Adrenal gland (tissue), 12 donors: ENCODE data around the gene SLC39A5. TPM values are rescaled to one million over a fixed set of nuclear protein-coding genes. Genes with fewer than 3 reads are reported as not detected.

Experiments
- DNase-seq, 7 donors: peaks; one replicate each; pipeline ENCODE4 v3.0.0-alpha.2; 2019 to 2020
- H3K27ac ChIP-seq, 5 donors: fragments of 200-600 bp; sonication (generic) in 4 of 5; 1 replicate in 3 of 5; 2 replicates in 2 of 5; pipeline versions ENCODE4 v1.5.1 to v1.8.0; 2016 to 2020; ENCODE audit warnings: mild to moderate bottlenecking in 1 of 5
- H3K27me3 ChIP-seq: fragments of 200-600 bp; 2 replicates; pipeline ENCODE4 v1.8.0; 2021
- H3K36me3 ChIP-seq, 2 donors: fragments of 200-600 bp; replicated peaks in 1 of 2; 1 replicate in 1 of 2; 2 replicates in 1 of 2; pipeline versions ENCODE4 v1.5.1 to v1.8.0; 2018 to 2022
- H3K4me1 ChIP-seq, 2 donors: fragments of 200-600 bp; replicated peaks in 1 of 2; 1 replicate in 1 of 2; 2 replicates in 1 of 2; pipeline versions ENCODE4 v1.5.1 to v1.8.0; 2018 to 2021
- H3K4me3 ChIP-seq, 4 donors: fragments of 200-600 bp; sonication (generic) in 3 of 4; one replicate each; pipeline ENCODE4 v1.5.1; 2016 to 2018
- H3K9me3 ChIP-seq, 3 donors: fragments of 200-600 bp; sonication (generic) in 1 of 3; replicated peaks in 1 of 3; 1 replicate in 2 of 3; 2 replicates in 1 of 3; pipeline versions ENCODE4 v1.5.1 to v1.8.0; 2016 to 2021
- CTCF ChIP-seq, 6 experiments: fragments of 450-650 bp in 4 of 6; fragments of 200-600 bp in 2 of 6; sonication (generic) in 1 of 6; IDR thresholded peaks; 1 replicate in 5 of 6; 2 replicates in 1 of 6; pipeline versions ENCODE4 v1.5.1 to v1.8.0; 2016 to 2021; ENCODE audit warnings: antibody characterized with exemption in 6 of 6, mild to moderate bottlenecking in 2 of 6, moderate library complexity in 1 of 6
- POLR2A ChIP-seq, 2 donors: fragments of 450-650 bp; IDR thresholded peaks; one replicate each; pipeline ENCODE4 v1.6.1; 2017; ENCODE audit warnings: antibody characterized with exemption in 2 of 2, mild to moderate bottlenecking in 2 of 2, moderate library complexity in 1 of 2
- WGBS, 4 donors: extraction: QIAGEN DNeasy Blood & Tissue Kit in 2 of 4; methylation state at CpG; one replicate each; pipeline versions ENCODE4 v1.1.5 to v1.1.7; 2013 to 2017; 5-methylcytosine and 5-hydroxymethylcytosine counted together
- intact Hi-C, 2 donors: fragments of 100-400 bp; cut with DNase I; formaldehyde crosslinking; loops; one replicate each; pipeline versions ENCODE4 v1.14.1 to v1.15.0; 2022 to 2023
- polyA plus RNA-seq, 3 donors: library from polyadenylated mRNA; stranded (reverse); fragments of 200-250 nt in 2 of 3; fragments of 350-450 nt in 1 of 3; fragmentation: Illumina TruSeq in 1 of 3; extraction: RNeasy Lipid Tissue Mini Kit (QIAGEN cat#74804) in 1 of 3; gene quantifications; one replicate each; pipeline ENCODE4 v1.2.3, GENCODE V29; 2013 to 2014
- total RNA-seq, 9 donors: library from RNA; depleted of rRNA in 4 of 9; stranded (reverse); fragments of >200 nt in 4 of 9; fragments of 120-200 nt in 1 of 9; fragmentation: NEBNext Ultra II Directional in 1 of 9; extraction: Animal tissue kit (Norgen Biotek cat#: 25700) in 1 of 9; gene quantifications; one replicate each; pipeline versions ENCODE4 v1.1.0 to v1.2.4, GENCODE V29; 2013 to 2023
- donor health status: healthy with polysubstance abuse.
- donor health status: Bipolar disorder and iron deficiency.
- donor health status: DM: yes; HTN: yes; CAD: no.
- donor health status: DM: no; HTN: no; CAD: no.
- donor health status: DM: no; HTN: no; CAD: no.
- donor health status: DM: yes; HTN: yes; CAD: no.

The SLC39A5 gene
- total and polyA plus RNA-seq, 12 donors: 0.50 to 2.0 (median 0.65) TPM; not detected in 7

- Histone ChIP-seq H3K9me3 (no peaks in the 10 kb centered on the region), H3K4me1 (peaks cover 24 to 25% of the 10 kb centered on the region in 2 donors), H3K36me3 (peaks cover 0 to 98% of the 10 kb centered on the region in 2 donors), H3K4me3 (no peak overlapping the region), H3K27ac (peak overlapping the region in 1 of 5 donors; percentile 5), H3K27me3 (no peaks in the 10 kb centered on the region)
- TF ChIP-seq POLR2A (IDR thresholded peaks at IDR 0.05) (no peak), CTCF (IDR thresholded peaks at IDR 0.05) (no peak)
- DNase-seq: no peak
- 83 to 96% (median 91%) methylated on average over 14 to 16 of the region's 16 CpGs for WGBS, 4 donors
- intact Hi-C loops: no loop called here
Measured at GRCh38 chr12:56247923-56248322, 18.1 kb downstream of the SLC39A5 start.

GRCh38 chr12:56248711-56249110 lies 18.9 kb downstream of the SLC39A5 start:
- no peak for DNase-seq
- Histone ChIP-seq H3K9me3 (no peaks in the 10 kb centered on the region), H3K4me3 (no peak overlapping the region), H3K27me3 (no peaks in the 10 kb centered on the region), H3K27ac (peak overlapping the region in 1 of 5 donors; percentile 16), H3K36me3 (peaks cover 0 to 98% of the 10 kb centered on the region in 2 donors), H3K4me1 (peaks cover 16 to 17% of the 10 kb centered on the region in 2 donors)
- WGBS, 4 donors: 87 to 94% (median 92%) methylated on average over 2 to 8 of the region's 8 CpGs
- intact Hi-C loops: no loop called here
- TF ChIP-seq CTCF (IDR thresholded peaks at IDR 0.05): no peak
- no peak for TF ChIP-seq POLR2A (IDR thresholded peaks at IDR 0.05)

- no peak for TF ChIP-seq CTCF (IDR thresholded peaks at IDR 0.05)
- TF ChIP-seq POLR2A (IDR thresholded peaks at IDR 0.05): no peak
- no peaks in the 10 kb centered on the region for H3K9me3 ChIP-seq
- H3K4me1 ChIP-seq: peaks cover 19 to 22% of the 10 kb centered on the region in 2 donors
- no peak overlapping the region for H3K27ac ChIP-seq
- H3K36me3 ChIP-seq: peaks cover 0 to 88% of the 10 kb centered on the region in 2 donors
- 90 to 93% (median 90%) methylated on average over 3 of the region's 3 CpGs for WGBS, 4 donors
- intact Hi-C loops: no loop called here
- no peak overlapping the region for H3K4me3 ChIP-seq
- DNase-seq: no peak
- H3K27me3 ChIP-seq: no peaks in the 10 kb centered on the region
Measured at GRCh38 chr12:56252649-56253048, 22.8 kb downstream of the SLC39A5 start.

GRCh38 chr12:56253091-56253490 lies 23.2 kb downstream of the SLC39A5 start:
- peaks cover 19 to 22% of the 10 kb centered on the region in 2 donors for H3K4me1 ChIP-seq
- no peak overlapping the region for H3K4me3 ChIP-seq
- peak overlapping the region in 1 of 5 donors; percentile 9 for H3K27ac ChIP-seq
- intact Hi-C loops: no loop called here
- peaks cover 0 to 84% of the 10 kb centered on the region in 2 donors for H3K36me3 ChIP-seq
- H3K9me3 ChIP-seq: no peaks in the 10 kb centered on the region
- TF ChIP-seq POLR2A (IDR thresholded peaks at IDR 0.05): no peak
- no peak for TF ChIP-seq CTCF (IDR thresholded peaks at IDR 0.05)
- WGBS, 4 donors: 83 to 90% (median 87%) methylated on average over 7 to 11 of the region's 11 CpGs; no CpG with 5 or more reads in 1 of the 4 donors
- no peak for DNase-seq
- no peaks in the 10 kb centered on the region for H3K27me3 ChIP-seq
